HG03159 (cell line): ENCODE measurements around the gene NEIL1.
"Not testable (repeated sequence)": the region's sequence is repeated elsewhere in the genome, so short reads cannot be mapped to it uniquely, and the experiment has no call there.

ENCODE experiments used
- ATAC-seq: cut with Tn5 transposase; IDR thresholded peaks from one replicate; pipeline ENCODE4 v1.9.1; 2021; ENCODE audit warnings: mild to moderate bottlenecking, moderate library complexity; ENCODE audit not compliant: unreplicated experiment

Gene NEIL1

DNA sequence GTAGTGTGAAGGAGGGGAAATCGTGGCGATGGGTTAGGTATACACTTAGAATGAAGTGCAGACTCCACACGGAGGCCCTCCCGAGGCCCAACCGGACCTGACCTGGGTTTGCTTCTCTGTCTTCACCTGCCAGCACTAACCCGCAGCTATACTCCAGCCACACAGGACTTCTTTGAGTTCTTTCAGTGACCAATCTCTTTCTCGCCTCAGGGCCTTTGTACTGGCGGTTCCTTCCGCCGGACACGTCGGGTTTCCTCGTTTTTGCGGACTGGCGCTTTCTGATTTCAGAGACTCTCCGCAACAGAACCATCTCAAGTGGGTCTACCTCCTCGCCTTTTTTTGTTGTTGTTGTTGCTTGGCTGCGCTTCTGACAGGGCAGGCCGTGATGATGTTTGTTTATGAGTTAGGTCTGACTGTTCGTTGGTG, at the start of gene NEIL1:
NEIL1 (plus strand) TSS at position 244 of the 426 bp plus-strand sequence. CDS start 1,867 bp downstream, outside the sequence.
- no peak for ATAC-seq

DNA sequence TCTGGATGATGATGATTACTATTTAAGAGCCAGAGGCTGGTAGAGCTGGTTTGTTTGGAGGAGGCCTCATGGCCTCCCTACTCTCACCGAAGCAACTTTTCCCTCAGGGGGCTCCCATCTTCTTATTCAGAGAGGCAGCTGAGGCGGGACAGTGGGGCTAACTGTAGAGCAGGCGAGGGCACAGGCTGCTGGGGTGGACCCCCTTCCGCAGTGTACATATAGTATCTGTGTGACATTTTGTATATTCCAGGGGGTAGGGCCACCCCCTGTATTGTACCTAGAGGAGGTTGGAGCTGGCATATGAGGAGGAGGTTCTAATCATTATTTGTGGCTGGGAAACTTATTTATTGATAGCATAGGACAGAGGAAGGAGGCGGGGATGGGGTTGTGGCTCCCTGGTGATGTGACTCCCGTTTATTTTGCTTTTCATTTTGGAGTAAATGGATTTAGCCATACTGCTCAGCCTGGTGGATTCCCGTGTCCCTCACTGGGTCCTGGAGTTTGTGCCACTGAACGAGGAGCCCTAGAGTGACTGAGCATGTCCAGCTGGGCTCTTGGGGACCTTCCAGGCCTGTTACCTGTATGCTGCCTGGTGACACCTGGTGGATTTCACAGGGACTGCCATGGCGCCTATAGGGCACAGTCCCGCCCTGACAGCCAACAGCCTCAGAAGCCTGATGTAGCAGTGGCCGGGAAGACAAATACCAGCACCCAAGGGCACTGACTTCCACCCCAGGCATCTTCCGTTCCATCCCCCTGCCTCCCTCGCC, 48.1 kb upstream of the NEIL1 start:
- not testable (repeated sequence) for ATAC-seq

GRCh38 chr15:75299311-75299688, 47.5 kb upstream of the NEIL1 start:
- not testable (repeated sequence) for ATAC-seq

DNA sequence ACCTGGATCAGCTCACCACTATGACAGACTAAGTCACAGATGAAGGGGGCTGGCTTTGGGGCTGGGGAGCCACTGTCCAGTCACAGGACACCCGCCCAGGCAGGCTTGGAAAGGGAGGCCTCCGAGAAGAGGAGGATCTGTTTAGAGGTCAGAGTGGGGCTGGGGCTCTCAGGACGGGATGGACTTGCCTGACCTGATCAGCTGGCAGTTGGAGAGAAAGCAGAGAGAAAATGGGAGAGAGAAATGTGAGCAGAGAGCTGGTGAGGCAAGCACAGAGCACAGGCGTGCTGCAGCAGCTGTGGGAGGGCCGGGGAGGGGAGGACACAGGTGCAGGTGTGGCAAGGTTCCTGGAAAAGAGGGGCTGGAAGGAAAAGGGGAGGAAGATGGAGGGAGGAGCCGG, 46.8 kb upstream of the NEIL1 start:
- not testable (repeated sequence) for ATAC-seq

DNA sequence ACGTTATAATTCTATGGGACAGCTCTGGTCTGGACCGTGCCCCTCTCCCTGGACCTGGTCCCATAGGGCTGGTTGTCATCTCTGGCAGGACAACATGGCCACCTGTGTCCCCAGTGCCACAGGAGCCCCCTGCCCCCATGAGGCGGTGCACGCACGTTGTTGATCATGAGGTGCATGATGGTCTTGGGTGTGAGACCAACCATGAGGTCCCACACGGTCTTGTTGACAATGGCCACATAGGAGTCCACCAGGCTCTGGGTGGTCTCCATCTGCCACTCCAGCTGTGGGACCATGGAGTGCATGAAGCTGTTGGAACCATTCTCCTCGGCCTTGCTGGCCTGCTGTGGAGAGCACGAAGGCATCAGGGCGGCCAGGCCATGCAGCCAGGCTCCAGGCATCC, 44.5 kb upstream of the NEIL1 start:
- no peak for ATAC-seq

DNA sequence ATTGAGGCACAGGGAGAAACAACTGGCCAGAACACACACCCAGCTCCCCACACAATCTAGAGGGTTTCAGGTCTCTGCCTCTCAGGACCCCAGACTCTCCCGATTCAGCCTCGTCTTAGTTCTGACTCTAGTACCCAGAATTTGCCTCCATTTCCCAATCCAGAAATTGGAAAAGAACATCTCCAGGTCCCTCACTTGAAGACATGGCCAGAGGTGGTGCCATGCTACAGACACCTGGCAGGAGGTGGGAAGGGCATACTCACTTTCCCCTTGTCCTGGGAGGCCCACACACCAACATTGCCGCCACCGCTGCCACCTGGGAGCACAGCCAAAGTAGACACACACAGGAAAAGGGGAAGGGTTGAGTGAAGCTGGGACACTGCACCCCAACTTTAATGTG, 44.1 kb upstream of the NEIL1 start:
- not testable (repeated sequence) for ATAC-seq

DNA sequence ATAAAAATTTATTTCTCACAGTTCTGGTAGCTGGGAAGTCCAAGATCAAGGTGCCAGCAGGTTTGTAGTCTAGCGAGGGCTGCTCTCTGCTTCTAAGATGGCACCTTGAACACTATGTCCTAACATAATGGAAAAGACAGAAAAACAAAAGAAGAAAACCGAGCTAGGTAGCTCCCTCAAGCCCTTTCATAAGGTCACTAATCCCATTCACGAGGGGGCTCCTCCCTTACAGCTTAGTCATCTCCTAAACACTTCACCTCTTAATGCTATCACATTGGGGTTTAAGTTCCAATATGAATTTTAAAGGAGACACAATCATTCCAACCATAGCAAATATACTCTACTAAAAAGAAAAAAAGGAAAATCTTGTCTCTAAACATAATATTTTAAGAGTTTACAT, 40.7 kb upstream of the NEIL1 start:
- no peak for ATAC-seq

- no peak for ATAC-seq
These were observed 39.0 kb upstream of the NEIL1 start for GRCh38 chr15:75307778-75308390.

DNA sequence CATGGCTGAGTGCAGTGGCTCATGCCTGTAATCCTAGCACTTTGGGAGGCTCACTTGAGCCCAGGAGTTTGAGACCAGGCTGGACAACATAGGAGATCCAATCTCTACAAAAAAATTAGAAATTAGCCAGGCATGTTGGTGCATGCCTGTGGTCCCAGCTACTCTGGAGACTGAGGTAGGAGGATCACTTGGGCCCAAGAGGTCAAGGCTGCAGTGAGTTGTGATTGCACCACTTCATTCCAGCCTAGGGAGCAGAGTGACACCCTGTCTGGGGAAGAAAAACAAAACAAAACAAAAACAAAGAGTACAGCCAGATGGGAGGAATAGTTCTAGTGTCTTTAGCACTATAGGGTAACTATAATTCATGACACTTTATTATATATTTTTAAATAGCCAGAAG, 37.1 kb upstream of the NEIL1 start:
- no peak for ATAC-seq

- ATAC-seq: not testable (repeated sequence)
These were observed 34.3 kb upstream of the NEIL1 start for GRCh38 chr15:75312548-75312947.

DNA sequence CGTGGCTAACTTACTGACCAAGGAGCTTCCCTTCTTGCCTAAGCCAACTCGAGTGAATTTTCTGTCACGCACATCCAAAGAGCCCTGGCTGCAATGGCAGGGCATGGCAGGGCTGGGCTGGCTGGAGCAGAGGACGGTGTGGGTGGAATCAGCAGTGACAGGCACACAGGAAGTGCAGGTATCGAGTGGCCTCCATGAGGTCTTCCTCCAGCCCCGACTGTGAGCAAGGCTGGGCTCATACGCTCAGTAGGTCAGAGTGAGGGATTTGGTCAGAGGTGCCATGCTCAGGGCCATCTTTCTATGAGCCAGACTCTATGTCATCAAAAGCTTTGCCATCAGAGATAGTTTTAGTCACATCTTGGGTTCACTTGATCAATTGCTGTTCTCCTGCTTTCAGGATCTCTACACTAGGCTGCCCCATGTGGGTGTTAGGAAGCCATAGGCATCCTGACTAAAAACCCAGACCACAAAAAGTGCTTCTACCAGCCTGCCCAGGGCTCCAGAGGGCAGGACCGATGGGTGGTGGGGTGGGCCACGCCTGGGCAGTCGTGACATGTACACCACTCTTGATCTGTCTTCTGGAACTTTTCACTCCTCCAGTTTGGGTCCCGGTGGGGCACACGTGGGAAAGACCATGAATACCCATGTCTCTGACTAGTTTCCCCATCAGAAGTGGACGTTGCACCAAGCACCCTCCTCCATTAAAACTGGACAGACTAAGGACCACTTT, 33.6 kb upstream of the NEIL1 start:
- no peak for ATAC-seq

- no peak for ATAC-seq
These were observed 32.1 kb upstream of the NEIL1 start for GRCh38 chr15:75314552-75315290.

- ATAC-seq: not testable (repeated sequence)
These were observed 27.5 kb upstream of the NEIL1 start for GRCh38 chr15:75319231-75319897.

DNA sequence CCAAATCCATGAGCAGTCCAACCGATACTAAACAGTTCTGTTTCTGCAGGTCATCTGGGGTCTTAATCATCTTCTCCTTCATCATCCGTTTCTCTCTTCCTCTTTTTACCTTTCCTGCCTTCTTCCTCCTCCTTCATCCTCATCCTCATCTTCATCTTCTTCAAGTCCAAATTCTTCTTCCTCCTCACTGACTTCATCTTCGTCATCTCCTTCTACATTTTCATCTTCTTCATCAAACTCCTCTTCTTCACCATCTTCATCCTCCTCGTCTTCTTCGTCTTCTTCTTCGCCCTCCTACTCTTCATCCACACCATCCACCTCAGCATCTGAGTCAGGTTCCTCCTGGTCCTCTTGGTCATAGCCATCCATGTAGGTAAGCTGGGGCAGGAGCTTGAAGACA, 25.1 kb upstream of the NEIL1 start:
- ATAC-seq: no peak

- ATAC-seq: no peak
These were observed 20.9 kb upstream of the NEIL1 start for GRCh38 chr15:75325922-75326321.

DNA sequence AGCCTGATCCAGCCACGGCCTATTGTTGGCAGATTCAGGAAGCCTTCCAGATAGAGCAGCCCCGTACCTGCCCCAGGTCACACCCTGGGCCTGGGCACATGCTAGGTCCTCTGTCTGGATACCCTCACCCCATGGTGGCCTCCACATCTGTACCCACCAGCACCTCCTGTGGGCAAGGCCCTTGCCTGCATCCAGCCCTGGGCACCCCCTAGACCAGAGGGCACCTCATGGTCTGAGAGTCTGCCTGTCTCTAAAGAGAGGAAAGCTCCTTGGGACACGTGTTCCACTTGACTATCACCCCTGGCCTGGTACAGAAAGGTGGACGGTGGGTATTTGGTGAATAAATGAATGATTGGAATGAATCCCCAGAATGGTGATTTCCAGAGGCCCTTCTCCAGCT, 19.8 kb upstream of the NEIL1 start:
- no peak for ATAC-seq

DNA sequence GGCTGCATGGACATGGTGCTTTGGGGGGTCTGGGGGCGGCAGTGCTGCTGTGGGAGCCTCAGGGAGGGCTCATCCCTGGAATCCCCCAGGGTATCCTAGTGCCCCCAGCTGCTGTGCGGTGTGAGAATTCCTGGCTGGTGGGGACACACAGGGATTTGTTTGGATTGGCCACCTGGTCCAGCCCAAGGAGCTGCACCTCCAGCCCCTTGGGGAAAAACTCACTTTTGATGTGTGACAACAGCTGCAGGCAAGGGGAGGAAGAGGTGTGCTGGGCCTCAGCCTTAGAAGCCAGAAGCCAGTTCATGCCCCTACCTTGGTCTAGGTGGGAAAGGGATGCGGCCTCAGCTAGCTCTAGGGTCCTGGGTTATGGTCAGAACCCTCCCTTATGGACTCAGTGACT, 19.3 kb upstream of the NEIL1 start:
- ATAC-seq: no peak

DNA sequence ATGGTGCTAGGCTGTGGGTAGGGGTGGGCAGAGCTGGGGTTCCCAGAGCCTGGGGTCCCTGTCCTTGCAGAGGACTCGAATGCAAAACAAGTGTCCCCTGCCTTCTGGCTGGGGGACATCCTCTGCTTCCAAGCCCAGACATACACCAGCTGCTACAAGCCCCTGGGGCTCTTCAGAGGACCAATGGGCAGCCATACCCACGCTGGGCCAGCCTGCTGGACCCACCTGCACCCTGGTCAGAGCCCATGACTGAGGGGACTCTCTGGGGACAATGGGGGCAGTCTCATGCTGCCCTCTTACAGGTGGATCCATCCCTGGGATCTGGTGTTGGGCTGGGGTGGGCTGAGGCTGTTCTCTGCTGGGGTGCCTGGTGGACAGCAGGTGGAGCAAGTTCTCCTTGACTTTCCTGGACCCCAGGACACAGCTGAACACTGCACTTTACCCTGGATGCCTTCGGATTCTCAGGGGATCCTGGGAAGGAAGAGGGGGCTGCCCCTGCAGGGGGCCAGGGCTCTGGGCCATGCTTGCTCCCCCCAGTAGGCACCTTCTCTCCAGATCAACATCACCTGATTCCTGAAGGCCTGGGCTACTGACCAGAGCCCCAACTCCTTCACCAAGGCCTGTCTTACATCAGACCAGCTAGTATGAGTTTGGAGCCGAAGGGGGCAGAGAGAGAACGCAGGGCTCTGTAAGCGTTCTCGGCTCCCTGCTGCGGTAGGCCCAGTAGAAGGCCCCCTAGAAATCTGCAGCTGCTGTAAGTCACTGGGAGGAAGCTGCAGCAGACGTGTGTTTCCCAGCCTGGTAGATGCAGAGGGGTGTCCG, 18.1 kb upstream of the NEIL1 start:
- no peak for ATAC-seq

DNA sequence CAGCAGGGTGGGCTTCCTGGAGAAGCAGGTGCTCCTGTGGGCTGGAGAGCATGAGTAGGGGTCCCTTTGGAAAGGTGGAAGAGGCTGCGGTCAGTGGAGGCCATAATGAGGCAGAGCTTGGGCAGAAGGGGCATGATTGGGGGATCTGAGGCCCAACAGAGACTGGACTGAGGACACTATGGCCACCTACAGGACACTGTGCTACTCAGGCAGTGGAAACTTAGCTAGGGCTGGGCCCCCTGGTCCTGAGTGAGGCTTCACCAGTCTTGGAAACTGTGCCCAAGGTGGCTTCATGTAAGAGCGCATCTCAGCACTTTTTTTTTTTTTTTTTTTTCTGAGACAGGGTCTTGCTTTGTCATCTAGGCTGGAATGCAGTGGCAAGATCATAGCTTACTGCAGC, 17.3 kb upstream of the NEIL1 start:
- no peak for ATAC-seq

DNA sequence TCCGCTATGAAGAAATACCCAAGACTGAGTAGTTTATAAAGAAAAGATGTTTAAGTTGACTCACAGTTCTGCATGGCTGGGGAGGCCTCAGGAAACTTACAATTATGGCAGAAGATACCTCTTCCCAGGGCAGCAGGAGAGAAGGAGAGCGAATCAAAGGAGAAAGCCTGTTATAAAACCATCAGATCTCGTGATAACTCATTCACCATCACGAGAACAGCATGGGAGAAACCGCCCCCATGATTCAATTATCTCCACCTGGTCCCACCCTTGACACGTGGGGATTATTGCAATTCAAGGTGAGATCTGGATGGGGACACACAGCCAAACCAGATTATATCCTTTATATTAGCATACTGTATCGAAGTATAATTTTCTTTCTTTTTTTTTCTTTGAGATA, 14.7 kb upstream of the NEIL1 start:
- ATAC-seq: not testable (repeated sequence)
